GM12873 (cell line): ENCODE data around the gene FNDC3B.

Source experiments
- CTCF ChIP-seq: IDR thresholded peaks from 2 replicates; pipeline ENCODE4 v1.5.1; 2012; ENCODE audit warnings: low read depth, mild to moderate bottlenecking, moderate library complexity, low read length, control low read depth; ENCODE audit not compliant: insufficient read depth; ENCODE audit errors: missing control alignments

Gene FNDC3B

GRCh38 chr3:172233474-172234277 lies 194.3 kb downstream of the FNDC3B start:
- TF ChIP-seq CTCF: no peak

DNA sequence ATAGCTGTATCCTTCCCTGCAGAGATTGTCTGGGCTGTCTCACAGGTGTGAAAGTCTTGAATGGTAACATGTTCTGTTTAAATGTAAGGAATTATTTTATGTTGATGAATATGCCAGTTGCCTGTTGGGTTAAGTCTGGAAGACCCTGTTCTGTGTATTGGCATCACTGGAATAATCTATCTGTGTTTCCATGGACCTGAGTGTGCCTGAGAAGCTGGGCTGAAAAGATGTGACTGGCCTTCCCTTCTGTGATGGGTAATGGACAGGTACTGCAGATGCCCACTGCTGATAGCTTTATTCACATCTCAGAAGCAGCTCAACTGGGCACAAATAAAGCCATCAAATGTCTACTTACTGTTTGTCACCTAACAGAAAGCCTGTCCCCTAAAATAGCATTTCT lies 196.3 kb downstream of the FNDC3B start:
- no peak for TF ChIP-seq CTCF

DNA sequence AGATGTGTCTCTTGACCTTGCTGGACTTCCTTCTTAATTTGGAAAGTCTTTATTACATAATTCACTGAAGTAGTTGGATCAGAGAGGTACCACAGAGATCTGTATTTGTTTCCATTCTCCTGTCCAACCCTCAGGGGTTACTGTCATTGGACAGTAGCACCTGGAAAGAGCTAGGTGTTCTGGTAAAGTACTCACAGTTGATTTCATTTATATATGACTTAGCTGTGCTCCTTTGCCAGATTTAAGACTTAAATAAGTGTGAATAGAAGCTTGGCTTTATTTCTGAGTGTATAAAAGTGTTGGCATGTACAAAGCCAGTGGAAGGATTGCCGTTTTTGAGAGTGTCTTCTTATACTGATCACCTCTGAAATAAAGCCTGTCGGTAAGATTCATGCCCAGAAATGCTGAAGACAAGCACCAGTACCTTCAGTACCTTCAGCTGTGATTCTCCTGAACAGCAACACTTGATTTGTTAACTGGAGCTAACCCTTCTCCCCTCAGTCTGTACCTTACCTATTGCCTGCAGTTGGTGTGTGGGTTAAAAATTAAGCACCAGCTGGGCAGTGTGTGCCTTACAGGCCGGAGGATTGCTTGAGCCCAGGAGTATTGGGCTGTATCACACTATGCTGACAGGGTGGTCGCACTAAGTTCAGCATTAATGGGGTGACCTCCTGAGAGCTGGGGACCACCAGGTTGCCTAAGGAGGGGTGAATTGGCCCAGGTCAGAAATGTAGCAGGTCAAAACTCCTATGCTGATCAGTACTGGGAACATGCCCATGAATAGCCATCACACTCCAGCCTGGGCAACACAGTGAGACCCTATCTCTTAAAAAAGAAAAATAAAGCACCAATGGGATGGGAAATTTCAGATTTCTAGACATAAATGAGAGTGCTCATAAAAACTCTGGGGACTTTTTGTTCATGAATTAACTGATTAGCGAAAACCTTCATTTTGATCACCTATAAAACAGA lies 197.7 kb downstream of the FNDC3B start:
- no peak for TF ChIP-seq CTCF

- TF ChIP-seq CTCF: no peak
These were observed 198.8 kb downstream of the FNDC3B start for GRCh38 chr3:172238188-172238587.

GRCh38 chr3:172239218-172239790 lies 199.9 kb downstream of the FNDC3B start:
- TF ChIP-seq CTCF: no peak

DNA sequence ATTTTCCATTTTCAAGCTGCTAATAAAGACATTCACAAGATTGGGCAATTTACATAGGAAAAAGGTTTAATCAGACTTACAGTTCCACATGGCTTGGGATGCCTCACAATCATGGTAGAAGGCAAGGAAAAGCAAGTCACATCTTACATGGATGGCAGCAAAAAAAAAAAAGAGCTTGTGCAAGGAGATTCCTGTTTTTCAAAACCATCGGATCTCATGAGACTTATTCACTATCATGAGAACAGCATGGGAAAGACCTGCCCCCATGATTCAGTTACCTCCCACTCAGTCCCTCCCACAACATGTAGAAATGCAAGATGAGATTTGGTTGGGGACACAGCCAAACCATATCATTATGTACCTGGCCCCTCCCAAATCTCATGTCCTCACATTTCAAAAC lies 202.0 kb downstream of the FNDC3B start:
- TF ChIP-seq CTCF: no peak

- no peak for TF ChIP-seq CTCF
These were observed 204.6 kb downstream of the FNDC3B start for GRCh38 chr3:172244011-172244410.
